ENCODE results near the gene TMEM222.

TMEM222 gene

DNA sequence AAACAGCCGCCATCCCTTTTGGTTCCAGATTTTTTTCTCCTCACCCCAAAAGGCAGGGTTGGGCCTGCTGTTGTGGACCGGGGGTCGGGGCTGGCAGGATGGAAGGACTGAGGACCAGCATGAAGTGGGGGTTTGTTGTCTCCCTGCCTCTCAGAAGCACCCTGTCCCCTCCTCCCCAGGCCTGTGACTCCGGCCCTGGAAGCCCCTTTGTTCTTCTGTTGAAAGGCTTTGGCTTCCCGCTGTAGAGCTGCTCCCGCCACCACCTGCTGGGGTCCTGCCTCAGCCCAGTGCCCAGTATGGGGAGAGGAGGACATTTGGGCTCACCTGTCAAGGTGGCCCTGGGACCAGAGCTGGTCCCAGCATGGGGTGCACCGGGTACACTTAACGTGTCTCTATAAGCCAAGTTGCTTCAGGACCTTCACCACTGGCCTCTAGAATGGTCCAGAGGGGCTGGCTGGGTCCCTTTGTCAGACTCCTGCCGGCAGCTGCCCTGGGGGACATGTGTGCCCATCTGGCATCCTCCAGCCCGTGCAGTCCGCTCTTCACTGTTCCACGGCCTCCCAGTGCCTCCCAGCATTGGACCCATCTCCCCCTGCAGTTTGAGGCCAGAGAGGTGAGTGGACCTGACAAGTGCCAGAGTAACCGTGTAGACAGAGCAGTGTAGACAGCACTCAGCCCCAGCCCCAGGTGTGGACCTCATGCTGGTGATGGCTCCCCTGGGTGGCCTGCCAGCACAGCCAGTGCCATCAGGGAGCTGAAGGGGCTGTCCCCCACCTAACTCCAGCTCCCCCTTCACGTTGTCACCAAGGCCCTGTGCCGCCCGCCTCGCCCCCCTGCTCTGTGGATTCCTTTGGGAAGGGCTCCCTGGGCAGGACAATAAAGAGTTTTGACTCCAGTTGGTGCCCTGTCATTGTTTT is 13.8 kb downstream of the TMEM222 start:
- POLR2A ChIA-PET = interaction anchor here (1.0 to 1.1 kb wide), 2 partner anchors 9 to 29 kb away, joined by 3 to 4 read pairs; no protein-coding TSS in a partner anchor
- CTCF ChIA-PET = no interaction called here
- TF ChIP-seq HDGF (IDR thresholded peaks at IDR 0.05; ENCODE audit: borderline replicate concordance) (no peak), L3MBTL2 (conservative IDR thresholded peaks at IDR 0.05) (no peak), LEF1 (IDR thresholded peaks at IDR 0.05; ENCODE audit: borderline replicate concordance) (no peak), FOXA1 (IDR thresholded peaks at IDR 0.05) (no peak), ARNT (IDR thresholded peaks at IDR 0.05) (no peak), FOXK2 (IDR thresholded peaks at IDR 0.05) (no peak), TARDBP (IDR thresholded peaks at IDR 0.05) (no peak), NFRKB (IDR thresholded peaks at IDR 0.05) (no peak), SP1 (IDR thresholded peaks at IDR 0.05) (no peak), PKNOX1 (IDR thresholded peaks at IDR 0.05) (no peak), BHLHE40 (IDR thresholded peaks at IDR 0.05; ENCODE audit: borderline replicate concordance) (no peak), ZNF384 (IDR thresholded peaks at IDR 0.05) (no peak), SUZ12 (IDR thresholded peaks at IDR 0.05) (no peak), FOXM1 (IDR thresholded peaks at IDR 0.05; ENCODE audit: borderline replicate concordance) (no peak), CTBP1 (IDR thresholded peaks at IDR 0.05; ENCODE audit: borderline replicate concordance) (no peak)
- no peak for DNase-seq (ENCODE audit: extremely low spot score)

DNA sequence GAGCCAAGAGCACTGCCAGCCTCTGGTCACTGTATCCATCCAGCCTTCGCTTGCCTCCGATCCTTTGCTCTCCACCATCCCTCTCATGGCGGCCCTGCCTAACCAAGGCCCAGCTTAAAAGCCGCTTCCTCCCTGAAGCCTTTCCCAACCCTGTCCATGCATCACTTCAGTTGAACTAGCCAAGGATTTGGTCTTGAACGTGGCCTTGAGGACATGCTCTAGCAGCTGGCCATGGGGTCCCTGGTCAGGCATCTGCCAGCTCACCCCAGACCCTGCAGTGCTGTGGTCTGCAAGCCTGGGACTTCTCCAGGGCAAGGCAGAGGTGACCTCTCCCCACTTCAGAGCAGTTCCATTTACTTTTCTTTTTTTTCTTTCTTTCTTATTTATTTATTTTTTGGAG is 14.8 kb downstream of the TMEM222 start:
- TF ChIP-seq LEF1 (IDR thresholded peaks at IDR 0.05; ENCODE audit: borderline replicate concordance) = no peak
- TF ChIP-seq FOXK2 (IDR thresholded peaks at IDR 0.05) = no peak
- TF ChIP-seq ZNF384 (IDR thresholded peaks at IDR 0.05) = no peak
- ChIA-PET CTCF (no interaction called here), POLR2A (interaction anchor here (1.0 to 1.1 kb wide), 2 partner anchors 8 to 28 kb away, joined by 3 to 4 read pairs; no protein-coding TSS in a partner anchor)
- DNase-seq (ENCODE audit: extremely low spot score) = no peak

DNA sequence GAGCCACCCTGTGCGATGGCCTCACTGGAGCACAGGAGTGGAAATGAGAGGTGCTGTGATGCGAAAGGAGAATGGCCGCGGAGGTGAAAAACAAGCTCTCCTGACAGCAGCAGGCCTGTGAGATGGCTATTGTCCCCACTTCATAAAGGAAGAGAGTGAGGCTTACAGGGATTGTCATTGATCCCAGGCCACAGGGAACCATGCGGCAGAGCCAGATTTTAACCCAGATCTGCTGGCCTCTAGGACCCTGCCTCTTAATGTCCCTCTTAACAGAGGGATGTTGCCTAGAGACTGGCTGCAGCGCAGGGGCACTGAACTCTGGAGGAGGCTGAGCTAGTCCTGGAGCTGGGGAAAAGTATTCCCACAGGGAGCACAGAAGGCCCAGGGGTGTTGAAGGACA is 16.8 kb downstream of the TMEM222 start:
- DNase-seq (ENCODE audit: extremely low spot score) = no peak
- no peak for TF ChIP-seq HDGF (IDR thresholded peaks at IDR 0.05; ENCODE audit: borderline replicate concordance)
- TF ChIP-seq ZNF384 (IDR thresholded peaks at IDR 0.05) = no peak
- TF ChIP-seq CTBP1 (IDR thresholded peaks at IDR 0.05; ENCODE audit: borderline replicate concordance) = no peak
- TF ChIP-seq FOXM1 (IDR thresholded peaks at IDR 0.05; ENCODE audit: borderline replicate concordance) = no peak
- TF ChIP-seq SUZ12 (IDR thresholded peaks at IDR 0.05) = no peak
- TF ChIP-seq PKNOX1 (IDR thresholded peaks at IDR 0.05) = no peak
- TF ChIP-seq FOXK2 (IDR thresholded peaks at IDR 0.05) = no peak
- no peak for TF ChIP-seq BHLHE40 (IDR thresholded peaks at IDR 0.05; ENCODE audit: borderline replicate concordance)
- TF ChIP-seq ARNT (IDR thresholded peaks at IDR 0.05) = no peak
- no peak for TF ChIP-seq FOXA1 (IDR thresholded peaks at IDR 0.05)
- TF ChIP-seq ELF4 (IDR thresholded peaks at IDR 0.05) = no peak
- no peak for TF ChIP-seq L3MBTL2 (conservative IDR thresholded peaks at IDR 0.05)
- no peak for TF ChIP-seq LEF1 (IDR thresholded peaks at IDR 0.05; ENCODE audit: borderline replicate concordance)
- TF ChIP-seq NFRKB (IDR thresholded peaks at IDR 0.05) = no peak
- no peak for TF ChIP-seq TARDBP (IDR thresholded peaks at IDR 0.05)
- no peak for TF ChIP-seq SP1 (IDR thresholded peaks at IDR 0.05)
- ChIA-PET POLR2A (no interaction called here), CTCF (interaction anchor here (0.5 to 0.7 kb wide), 2 partner anchors 16 to 57 kb away, joined by 3 to 4 read pairs; no protein-coding TSS in a partner anchor)

DNA sequence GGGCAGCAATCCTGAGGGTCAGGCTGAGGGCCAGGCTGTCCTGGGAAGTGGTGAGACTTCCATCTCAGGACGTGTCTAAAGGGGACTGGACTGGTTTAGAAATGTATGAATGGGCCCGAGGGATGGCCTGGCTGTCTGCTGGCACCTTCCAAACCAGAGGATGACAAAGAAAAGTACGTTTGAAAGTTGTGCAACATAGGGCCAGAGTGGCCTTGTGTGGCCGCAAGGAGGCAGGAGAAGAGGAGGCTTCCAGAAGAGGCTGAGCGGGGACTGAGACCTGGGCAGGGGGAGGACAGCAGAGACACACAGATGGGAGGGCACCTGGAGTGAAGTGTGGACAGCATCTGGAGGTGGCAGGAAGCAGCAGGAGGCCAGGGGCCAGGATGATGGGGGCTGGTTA is 17.2 kb downstream of the TMEM222 start:
- ChIA-PET CTCF (interaction anchor here (0.5 kb wide), 1 partner anchor 15 kb away, joined by 4 read pairs; no protein-coding TSS in a partner anchor), POLR2A (no interaction called here)

DNA sequence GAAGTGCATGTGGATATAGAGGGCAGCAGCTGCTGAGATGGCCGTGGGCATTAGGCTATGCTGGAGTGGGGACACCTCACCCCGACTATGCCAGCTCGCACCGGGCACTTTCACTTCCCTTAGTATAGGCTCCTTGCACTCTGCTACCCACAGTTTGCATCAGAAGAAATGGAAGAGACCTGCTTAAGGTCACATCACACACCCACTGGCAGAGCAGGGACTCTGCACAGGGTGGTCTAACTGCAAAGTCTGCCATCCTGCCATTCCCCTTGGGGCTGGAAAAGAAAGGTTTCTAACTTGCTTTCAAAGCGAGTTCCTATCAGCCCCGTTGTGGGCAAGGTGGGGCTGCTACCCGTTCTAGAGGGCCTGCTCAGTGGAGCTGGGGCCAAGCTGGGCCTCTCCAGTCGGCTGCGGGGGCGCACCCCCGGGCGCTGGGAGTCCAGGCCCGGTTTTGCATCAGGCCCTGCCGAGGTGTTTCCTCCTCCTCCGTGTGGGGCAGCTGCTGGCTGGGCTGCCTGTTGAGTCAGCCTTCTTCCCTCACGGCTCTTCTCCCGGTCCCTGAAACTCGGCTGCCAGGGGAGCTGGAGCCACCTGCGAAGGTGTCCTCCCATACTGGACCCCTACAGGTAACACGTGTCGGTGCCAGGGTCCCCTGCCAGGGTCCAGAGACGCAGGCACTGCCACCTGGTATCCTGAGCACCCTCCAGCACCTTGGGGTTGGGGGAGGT is 19.7 kb downstream of the TMEM222 start, which contains the start of gene SYTL1:
SYTL1 (plus strand) TSS at position 498 of the 728 bp plus-strand sequence. CDS start 3,313 bp downstream, outside the sequence.
- peak; percentile 59 for DNase-seq (ENCODE audit: extremely low spot score)
- ChIA-PET POLR2A (interaction anchor here (1.2 to 2.8 kb wide), 3 partner anchors 9 to 24 kb away, joined by 3 to 24 read pairs (median 3); partner anchors contain the start of genes MAP3K6 and TMEM222), CTCF (interaction anchor here (1.2 kb wide), 2 partner anchors 8 to 16 kb away, joined by 3 to 5 read pairs; no protein-coding TSS in a partner anchor)
- TF ChIP-seq FOXA1 (IDR thresholded peaks at IDR 0.05) = no peak

More for the DNA sequence above, 17.2 kb downstream of the TMEM222 start:
- no peak for DNase-seq (ENCODE audit: extremely low spot score)
- TF ChIP-seq BHLHE40 (IDR thresholded peaks at IDR 0.05; ENCODE audit: borderline replicate concordance) (no peak), L3MBTL2 (conservative IDR thresholded peaks at IDR 0.05) (no peak), TARDBP (IDR thresholded peaks at IDR 0.05) (no peak), LEF1 (IDR thresholded peaks at IDR 0.05; ENCODE audit: borderline replicate concordance) (no peak), FOXM1 (IDR thresholded peaks at IDR 0.05; ENCODE audit: borderline replicate concordance) (no peak), SP1 (IDR thresholded peaks at IDR 0.05) (no peak), FOXK2 (IDR thresholded peaks at IDR 0.05) (no peak), HDGF (IDR thresholded peaks at IDR 0.05; ENCODE audit: borderline replicate concordance) (no peak), CTBP1 (IDR thresholded peaks at IDR 0.05; ENCODE audit: borderline replicate concordance) (no peak), ZNF384 (IDR thresholded peaks at IDR 0.05) (no peak), NFRKB (IDR thresholded peaks at IDR 0.05) (no peak), SUZ12 (IDR thresholded peaks at IDR 0.05) (no peak), ELF4 (IDR thresholded peaks at IDR 0.05) (no peak)

GRCh38 chr1:27342391-27342777 is 20.4 kb downstream of the TMEM222 start:
- DNase-seq (ENCODE audit: extremely low spot score) = no peak
- no peak for TF ChIP-seq LEF1 (IDR thresholded peaks at IDR 0.05; ENCODE audit: borderline replicate concordance)
- TF ChIP-seq L3MBTL2 (conservative IDR thresholded peaks at IDR 0.05) = no peak
- TF ChIP-seq FOXA1 (IDR thresholded peaks at IDR 0.05) = no peak
- TF ChIP-seq ARNT (IDR thresholded peaks at IDR 0.05) = no peak
- CTCF ChIA-PET = interaction anchor here (1.2 kb wide), 2 partner anchors 9 to 15 kb away, joined by 3 to 5 read pairs; no protein-coding TSS in a partner anchor
- POLR2A ChIA-PET = interaction anchor here (1.2 to 2.8 kb wide), 3 partner anchors 8 to 23 kb away, joined by 3 to 24 read pairs (median 3); partner anchors contain the start of genes MAP3K6 and TMEM222

Measured in HEK293T (cell line).